ENCODE data around the gene LRP8. TPM values are rescaled to one million over a fixed set of nuclear protein-coding genes. Genes with fewer than 3 reads are reported as not detected.

Gene LRP8
- polyA plus RNA-seq (2012; ENCODE audit: insufficient read length, low read depth) = 65.5 TPM

- TF ChIP-seq TAF1 (IDR thresholded peaks at IDR 0.05; ENCODE audit: borderline replicate concordance, insufficient read depth, low read length) (no peak), POLR2AphosphoS5 (IDR thresholded peaks at IDR 0.05; ENCODE audit: low read depth, low read length) (peak; percentile 87)
Observed at GRCh38 chr1:53328009-53328461, at the start of gene LRP8. Gene LRP8 (minus strand): TSS chr1:53328070. CDS start chr1:53327912, 158 bp downstream.

GRCh38 chr1:53377438-53377841 lies 49.6 kb upstream of the LRP8 start:
- TF ChIP-seq TAF1 (IDR thresholded peaks at IDR 0.05; ENCODE audit: borderline replicate concordance, insufficient read depth, low read length) = no peak
- TF ChIP-seq SIN3A (IDR thresholded peaks at IDR 0.05; ENCODE audit: borderline replicate concordance, insufficient read depth, low read length) = no peak
- TF ChIP-seq REST (IDR thresholded peaks at IDR 0.05; ENCODE audit: insufficient read depth in 1 of 2, low read depth in 2 of 2, low read length in 2 of 2) = no peak
- no peak for TF ChIP-seq FOXP2 (optimal IDR thresholded peaks at IDR 0.05; ENCODE audit: borderline replicate concordance, extremely low read depth, extremely low read length, insufficient read depth)
- no peak for TF ChIP-seq POLR2AphosphoS5 (IDR thresholded peaks at IDR 0.05; ENCODE audit: low read depth, low read length)

DNA sequence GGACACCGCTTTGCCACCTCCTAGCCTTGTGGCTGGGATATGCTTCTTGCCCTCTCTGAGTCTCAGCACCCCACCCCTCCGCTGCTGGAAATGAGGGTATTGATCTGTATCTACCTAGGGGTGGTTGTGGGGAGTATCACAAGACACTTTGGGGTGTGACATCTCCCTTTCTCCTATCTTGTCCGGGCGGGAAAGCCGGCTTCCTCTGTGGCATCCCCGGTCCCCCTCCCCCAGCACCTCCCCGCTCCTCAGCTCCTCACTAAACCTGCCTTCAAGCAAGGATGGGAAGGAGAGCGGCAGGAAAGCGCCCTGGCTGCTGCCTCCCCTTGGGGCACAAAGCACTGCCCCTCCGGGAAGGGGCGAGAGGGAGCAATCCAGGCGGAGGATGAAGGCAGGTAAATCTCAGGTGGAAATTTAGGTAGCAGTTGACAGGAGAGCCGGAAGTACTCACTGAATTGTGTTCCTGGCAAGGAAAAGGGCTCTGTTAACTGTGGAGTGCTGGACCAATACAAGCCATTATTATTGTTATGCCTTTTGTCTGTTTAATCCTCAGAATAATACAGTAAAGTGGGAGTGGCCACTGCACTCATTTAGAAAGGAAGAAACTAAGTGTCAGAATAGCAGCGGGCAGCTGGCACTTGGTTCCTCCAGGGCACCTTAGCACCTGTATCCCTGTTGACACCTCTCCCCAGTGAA lies 49.0 kb upstream of the LRP8 start:
- TF ChIP-seq FOXP2 (optimal IDR thresholded peaks at IDR 0.05; ENCODE audit: borderline replicate concordance, extremely low read depth, extremely low read length, insufficient read depth) (no peak), REST (IDR thresholded peaks at IDR 0.05; ENCODE audit: insufficient read depth in 1 of 2, low read depth in 2 of 2, low read length in 2 of 2) (no peak), SIN3A (IDR thresholded peaks at IDR 0.05; ENCODE audit: borderline replicate concordance, insufficient read depth, low read length) (no peak), POLR2AphosphoS5 (IDR thresholded peaks at IDR 0.05; ENCODE audit: low read depth, low read length) (no peak), TAF1 (IDR thresholded peaks at IDR 0.05; ENCODE audit: borderline replicate concordance, insufficient read depth, low read length) (no peak)

DNA sequence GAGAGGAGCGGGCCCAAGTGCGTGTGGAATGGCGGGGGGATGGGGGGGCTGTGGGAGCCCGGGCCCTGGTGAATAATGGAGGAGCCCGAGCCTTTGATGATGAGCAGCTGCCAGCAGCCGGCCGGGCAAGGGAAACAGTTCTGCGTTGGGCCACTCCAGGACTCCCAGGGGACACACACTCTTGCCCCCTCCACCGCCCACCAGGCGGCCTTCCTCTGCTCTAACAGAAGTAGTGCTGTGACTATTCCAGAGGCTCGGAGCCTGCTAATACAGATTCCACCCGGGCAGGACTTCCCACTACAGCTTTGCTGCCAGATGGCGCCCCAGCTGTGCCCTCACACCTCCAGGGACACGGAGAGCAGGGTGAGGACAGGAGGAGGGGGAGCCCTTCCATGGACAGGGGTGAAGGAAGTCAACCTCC lies 48.2 kb upstream of the LRP8 start:
- TF ChIP-seq SIN3A (IDR thresholded peaks at IDR 0.05; ENCODE audit: borderline replicate concordance, insufficient read depth, low read length) (no peak), POLR2AphosphoS5 (IDR thresholded peaks at IDR 0.05; ENCODE audit: low read depth, low read length) (no peak)

- TF ChIP-seq TAF1 (IDR thresholded peaks at IDR 0.05; ENCODE audit: borderline replicate concordance, insufficient read depth, low read length) = no peak
- no peak for TF ChIP-seq SIN3A (IDR thresholded peaks at IDR 0.05; ENCODE audit: borderline replicate concordance, insufficient read depth, low read length)
- TF ChIP-seq FOXP2 (optimal IDR thresholded peaks at IDR 0.05; ENCODE audit: borderline replicate concordance, extremely low read depth, extremely low read length, insufficient read depth) = no peak
- TF ChIP-seq POLR2AphosphoS5 (IDR thresholded peaks at IDR 0.05; ENCODE audit: low read depth, low read length) = no peak
- no peak for TF ChIP-seq REST (IDR thresholded peaks at IDR 0.05; ENCODE audit: insufficient read depth in 1 of 2, low read depth in 2 of 2, low read length in 2 of 2)
Observed at GRCh38 chr1:53375440-53375839, 47.6 kb upstream of the LRP8 start.

DNA sequence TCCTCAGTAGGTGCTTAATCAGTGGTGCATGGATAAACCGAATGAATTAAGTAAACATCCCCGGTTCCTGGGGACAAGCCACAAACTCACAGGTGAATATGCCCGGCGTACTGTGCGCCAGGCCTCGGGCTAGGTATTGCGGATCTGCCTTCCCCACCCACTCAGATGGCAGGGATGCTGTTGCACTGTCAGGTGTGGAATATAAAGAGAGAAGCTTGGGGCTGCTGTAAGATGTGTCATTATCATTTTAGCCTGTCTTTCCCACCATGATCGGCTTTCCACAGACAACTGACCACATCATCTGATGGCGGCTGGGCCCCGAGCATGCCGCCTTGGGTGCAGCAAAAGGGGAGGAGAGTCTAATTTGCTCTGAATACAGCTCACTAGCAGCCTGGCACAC lies 45.4 kb upstream of the LRP8 start:
- TF ChIP-seq SIN3A (IDR thresholded peaks at IDR 0.05; ENCODE audit: borderline replicate concordance, insufficient read depth, low read length) (no peak), REST (IDR thresholded peaks at IDR 0.05; ENCODE audit: insufficient read depth in 1 of 2, low read depth in 2 of 2, low read length in 2 of 2) (no peak), TAF1 (IDR thresholded peaks at IDR 0.05; ENCODE audit: borderline replicate concordance, insufficient read depth, low read length) (no peak), POLR2AphosphoS5 (IDR thresholded peaks at IDR 0.05; ENCODE audit: low read depth, low read length) (no peak), FOXP2 (optimal IDR thresholded peaks at IDR 0.05; ENCODE audit: borderline replicate concordance, extremely low read depth, extremely low read length, insufficient read depth) (no peak)
